ENCODE measurements around the gene INMT.

INMT gene

DNA sequence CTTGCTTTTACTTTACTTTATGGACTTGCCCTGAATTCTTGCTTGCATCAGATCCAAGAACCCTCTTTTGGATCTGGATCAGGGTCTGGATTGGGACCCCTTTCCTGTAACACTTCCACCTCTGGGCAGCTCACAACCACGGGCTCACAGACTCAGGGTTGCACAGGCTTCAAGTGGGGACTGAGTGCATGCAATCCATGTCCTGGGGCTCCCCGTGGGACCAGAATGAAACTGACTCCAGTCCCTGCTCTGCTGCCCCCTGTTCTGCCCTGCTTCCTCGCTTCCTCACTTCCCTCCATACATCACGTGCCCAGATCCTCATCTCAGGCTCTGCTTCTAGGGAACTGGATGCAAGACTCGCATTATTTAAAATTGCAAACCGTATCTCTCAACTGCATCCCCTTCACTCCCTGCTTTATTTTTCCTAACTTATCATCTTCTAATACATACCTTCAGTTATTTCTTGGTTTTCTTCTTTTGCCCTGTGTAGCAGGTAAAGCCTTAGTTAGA, 23.3 kb upstream of the INMT start:
- no peak overlapping the region for H3K27ac ChIP-seq (ENCODE audit: extremely low read depth, low read depth, low read length)
- POLR2A ChIA-PET: no interaction called here
- no peaks in the 10 kb centered on the region for H3K9me3 ChIP-seq (ENCODE audit: control insufficient read depth, insufficient read depth, low read depth, low read length)
- no peak overlapping the region for H3K4me3 ChIP-seq (ENCODE audit: low read depth, low read length)
- no peaks in the 10 kb centered on the region for H3K36me3 ChIP-seq (ENCODE audit: control insufficient read depth in 2 of 2, insufficient read depth in 1 of 2, low read length in 2 of 2)
- CTCF ChIA-PET: interaction anchor here (0.6 to 1.7 kb wide), 2 partner anchors 11 to 745 kb away, joined by 4 read pairs; no protein-coding TSS in a partner anchor
- TF ChIP-seq, protein P1, sequence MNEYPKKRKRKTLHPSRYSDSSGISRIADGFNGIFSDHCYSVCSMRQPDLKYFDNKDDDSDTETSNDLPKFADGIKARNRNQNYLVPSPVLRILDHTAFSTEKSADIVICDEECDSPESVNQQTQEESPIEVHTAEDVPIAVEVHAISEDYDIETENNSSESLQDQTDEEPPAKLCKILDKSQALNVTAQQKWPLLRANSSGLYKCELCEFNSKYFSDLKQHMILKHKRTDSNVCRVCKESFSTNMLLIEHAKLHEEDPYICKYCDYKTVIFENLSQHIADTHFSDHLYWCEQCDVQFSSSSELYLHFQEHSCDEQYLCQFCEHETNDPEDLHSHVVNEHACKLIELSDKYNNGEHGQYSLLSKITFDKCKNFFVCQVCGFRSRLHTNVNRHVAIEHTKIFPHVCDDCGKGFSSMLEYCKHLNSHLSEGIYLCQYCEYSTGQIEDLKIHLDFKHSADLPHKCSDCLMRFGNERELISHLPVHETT (tag by site-specific recombination; IDR thresholded peaks at IDR 0.05): no peak
- TF ChIP-seq ZNF623 (tag by site-specific recombination; IDR thresholded peaks at IDR 0.05): no peak
- no peak for TF ChIP-seq ZNF529 (tag by site-specific recombination; IDR thresholded peaks at IDR 0.05; ENCODE audit: insufficient replicate concordance)
- no peak for TF ChIP-seq TRIM28 (IDR thresholded peaks at IDR 0.05; ENCODE audit: borderline replicate concordance, low read length)
- no peak for TF ChIP-seq YY1 (tag by site-specific recombination; IDR thresholded peaks at IDR 0.05)
- TF ChIP-seq KLF16 (tag by site-specific recombination; IDR thresholded peaks at IDR 0.05): no peak
- no peak for TF ChIP-seq ZNF416 (tag by site-specific recombination; IDR thresholded peaks at IDR 0.05)
- TF ChIP-seq KLF7 (tag by site-specific recombination; IDR thresholded peaks at IDR 0.05; ENCODE audit: borderline replicate concordance): no peak
- no peaks in the 10 kb centered on the region for H3K4me1 ChIP-seq (ENCODE audit: control insufficient read depth, insufficient read depth, low read length)

- POLR2A ChIA-PET: no interaction called here
- H3K27ac ChIP-seq (ENCODE audit: extremely low read depth, low read depth, low read length): no peak overlapping the region
- TF ChIP-seq, protein P2, sequence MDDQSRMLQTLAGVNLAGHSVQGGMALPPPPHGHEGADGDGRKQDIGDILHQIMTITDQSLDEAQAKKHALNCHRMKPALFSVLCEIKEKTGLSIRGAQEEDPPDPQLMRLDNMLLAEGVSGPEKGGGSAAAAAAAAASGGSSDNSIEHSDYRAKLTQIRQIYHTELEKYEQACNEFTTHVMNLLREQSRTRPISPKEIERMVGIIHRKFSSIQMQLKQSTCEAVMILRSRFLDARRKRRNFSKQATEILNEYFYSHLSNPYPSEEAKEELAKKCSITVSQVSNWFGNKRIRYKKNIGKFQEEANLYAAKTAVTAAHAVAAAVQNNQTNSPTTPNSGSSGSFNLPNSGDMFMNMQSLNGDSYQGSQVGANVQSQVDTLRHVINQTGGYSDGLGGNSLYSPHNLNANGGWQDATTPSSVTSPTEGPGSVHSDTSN (CRISPR knock-in tag; IDR thresholded peaks at IDR 0.05): no peak
- TF ChIP-seq ELK4 (IDR thresholded peaks at IDR 0.05; ENCODE audit: borderline replicate concordance, low read depth, low read length): no peak
- TF ChIP-seq SETDB1 (IDR thresholded peaks at IDR 0.05; ENCODE audit: insufficient read length, low read length): no peak
- no peak for TF ChIP-seq ZNF391 (tag by site-specific recombination; IDR thresholded peaks at IDR 0.05; ENCODE audit: borderline replicate concordance, low read depth)
- TF ChIP-seq ZNF610 (tag by site-specific recombination; IDR thresholded peaks at IDR 0.05; ENCODE audit: borderline replicate concordance): no peak
- TF ChIP-seq KLF7 (tag by site-specific recombination; IDR thresholded peaks at IDR 0.05; ENCODE audit: borderline replicate concordance): no peak
- no peak for TF ChIP-seq ZNF248 (tag by site-specific recombination; IDR thresholded peaks at IDR 0.05)
- no peak for TF ChIP-seq PRDM6 (tag by site-specific recombination; IDR thresholded peaks at IDR 0.05)
- TF ChIP-seq REPIN1 (tag by site-specific recombination; IDR thresholded peaks at IDR 0.05; ENCODE audit: low read depth): no peak
- no peak for TF ChIP-seq KLF8 (tag by site-specific recombination; IDR thresholded peaks at IDR 0.05)
- no peak for TF ChIP-seq ZXDB (tag by site-specific recombination; IDR thresholded peaks at IDR 0.05)
- no peak for TF ChIP-seq ZNF707 (tag by site-specific recombination; IDR thresholded peaks at IDR 0.05)
- no peak for TF ChIP-seq ZNF473 (tag by site-specific recombination; IDR thresholded peaks at IDR 0.05)
- H3K9me3 ChIP-seq (ENCODE audit: control insufficient read depth, insufficient read depth, low read depth, low read length): no peaks in the 10 kb centered on the region
- H3K4me1 ChIP-seq (ENCODE audit: control insufficient read depth, insufficient read depth, low read length): no peaks in the 10 kb centered on the region
- CTCF ChIA-PET: interaction anchor here (0.6 to 2.0 kb wide), 3 partner anchors 10 to 15 kb away, joined by 3 to 11 read pairs (median 4); no protein-coding TSS in a partner anchor
- no peaks in the 10 kb centered on the region for H3K36me3 ChIP-seq (ENCODE audit: control insufficient read depth in 2 of 2, insufficient read depth in 1 of 2, low read length in 2 of 2)
- H3K4me3 ChIP-seq (ENCODE audit: low read depth, low read length): no peak overlapping the region
Measured at GRCh38 chr7:30729642-30730041, 22.3 kb upstream of the INMT start.

Measured in HEK293 (cell line).